AG04450 (cell line): Measurements from ENCODE around the gene TGM2. TPM values are rescaled to one million over a fixed set of nuclear protein-coding genes. Genes with fewer than 3 reads are reported as not detected.

Experiments used
- CTCF ChIA-PET: fragments of 300-600, 350-600 bp; formaldehyde crosslinking; extraction: SDS; loops from one replicate; lab custom pipeline; 2022; ENCODE audit warnings: antibody characterized with exemption, inconsistent platforms; lab: Charles Lee
- POLR2A ChIA-PET: fragments of 350-600 bp; formaldehyde crosslinking; extraction: SDS; loops from one replicate; lab custom pipeline; 2021; ENCODE audit warnings: antibody characterized with exemption, inconsistent platforms; lab: Yijun Ruan, JAX
- DNase-seq: peaks from one replicate; pipeline ENCODE4 v3.0.0-alpha.2; 2011; ENCODE audit warnings: low read depth, low spot score
- H3K27ac ChIP-seq: one replicate; pipeline ENCODE4 v1.5.1; 2012; ENCODE audit warnings: low read depth, low read length, control low read depth
- H3K27me3 ChIP-seq: one replicate; pipeline ENCODE4 v1.6.0; 2012; ENCODE audit warnings: low read length; ENCODE audit not compliant: control insufficient read depth, insufficient read depth
- H3K4me3 ChIP-seq: 2 replicates; pipeline ENCODE4 v1.5.1; 2011; ENCODE audit warnings: mild to moderate bottlenecking, low read depth, low read length, control low read depth
- H3K9me3 ChIP-seq: 2 replicates; pipeline ENCODE4 v1.5.1; 2012; ENCODE audit warnings: low read length; ENCODE audit not compliant: control insufficient read depth, insufficient read depth
- polyA plus RNA-seq: library from polyadenylated mRNA; depleted of rRNA; stranded (reverse); fragments of >200 nt; gene quantifications from 2 replicates; pipeline ENCODE4 v1.2.3, GENCODE V29; 2011
- TF ChIP-seq, protein P1 (sequence below): IDR thresholded peaks from 2 replicates; pipeline ENCODE4 v1.5.1; 2011; ENCODE audit warnings: low read depth, low read length, control low read depth, inconsistent platforms

The TGM2 gene
- polyA plus RNA-seq, 1 experiment = 326 TPM

- CTCF ChIA-PET = interaction anchor here (1.0 to 1.7 kb wide), 2 partner anchors 20 to 143 kb away, joined by 4 to 8 read pairs; no protein-coding TSS in a partner anchor
- H3K27ac ChIP-seq = no peak overlapping the region
- TF ChIP-seq, protein P1, sequence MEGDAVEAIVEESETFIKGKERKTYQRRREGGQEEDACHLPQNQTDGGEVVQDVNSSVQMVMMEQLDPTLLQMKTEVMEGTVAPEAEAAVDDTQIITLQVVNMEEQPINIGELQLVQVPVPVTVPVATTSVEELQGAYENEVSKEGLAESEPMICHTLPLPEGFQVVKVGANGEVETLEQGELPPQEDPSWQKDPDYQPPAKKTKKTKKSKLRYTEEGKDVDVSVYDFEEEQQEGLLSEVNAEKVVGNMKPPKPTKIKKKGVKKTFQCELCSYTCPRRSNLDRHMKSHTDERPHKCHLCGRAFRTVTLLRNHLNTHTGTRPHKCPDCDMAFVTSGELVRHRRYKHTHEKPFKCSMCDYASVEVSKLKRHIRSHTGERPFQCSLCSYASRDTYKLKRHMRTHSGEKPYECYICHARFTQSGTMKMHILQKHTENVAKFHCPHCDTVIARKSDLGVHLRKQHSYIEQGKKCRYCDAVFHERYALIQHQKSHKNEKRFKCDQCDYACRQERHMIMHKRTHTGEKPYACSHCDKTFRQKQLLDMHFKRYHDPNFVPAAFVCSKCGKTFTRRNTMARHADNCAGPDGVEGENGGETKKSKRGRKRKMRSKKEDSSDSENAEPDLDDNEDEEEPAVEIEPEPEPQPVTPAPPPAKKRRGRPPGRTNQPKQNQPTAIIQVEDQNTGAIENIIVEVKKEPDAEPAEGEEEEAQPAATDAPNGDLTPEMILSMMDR = no peak
- POLR2A ChIA-PET = interaction anchor here (1.3 kb wide), 1 partner anchor 17 kb away, joined by 4 read pairs; no protein-coding TSS in a partner anchor
- DNase-seq = no peak
- no peak overlapping the region for H3K4me3 ChIP-seq
- no peaks in the 10 kb centered on the region; the same call in 1 of the 2 replicates for H3K9me3 ChIP-seq
- H3K27me3 ChIP-seq = peaks cover 4% of the 10 kb centered on the region
Measured at GRCh38 chr20:38200646-38201045, 35.6 kb upstream of the TGM2 start.

- Histone ChIP-seq H3K27me3 (peaks cover 4% of the 10 kb centered on the region), H3K9me3 (no peaks in the 10 kb centered on the region; the same call in 1 of the 2 replicates), H3K4me3 (no peak overlapping the region), H3K27ac (peak overlapping the region; percentile 89)
- CTCF ChIA-PET = interaction anchor here (0.9 to 1.7 kb wide), 2 partner anchors 126 to 142 kb away, joined by 3 to 8 read pairs; no protein-coding TSS in a partner anchor
- DNase-seq = peak; percentile 61
- POLR2A ChIA-PET = interaction anchor here (1.1 kb wide), 1 partner anchor 18 kb away, joined by 3 read pairs; no protein-coding TSS in a partner anchor
- TF ChIP-seq, protein P1 = no peak
Measured at GRCh38 chr20:38199501-38200390, 34.7 kb upstream of the TGM2 start.

DNA sequence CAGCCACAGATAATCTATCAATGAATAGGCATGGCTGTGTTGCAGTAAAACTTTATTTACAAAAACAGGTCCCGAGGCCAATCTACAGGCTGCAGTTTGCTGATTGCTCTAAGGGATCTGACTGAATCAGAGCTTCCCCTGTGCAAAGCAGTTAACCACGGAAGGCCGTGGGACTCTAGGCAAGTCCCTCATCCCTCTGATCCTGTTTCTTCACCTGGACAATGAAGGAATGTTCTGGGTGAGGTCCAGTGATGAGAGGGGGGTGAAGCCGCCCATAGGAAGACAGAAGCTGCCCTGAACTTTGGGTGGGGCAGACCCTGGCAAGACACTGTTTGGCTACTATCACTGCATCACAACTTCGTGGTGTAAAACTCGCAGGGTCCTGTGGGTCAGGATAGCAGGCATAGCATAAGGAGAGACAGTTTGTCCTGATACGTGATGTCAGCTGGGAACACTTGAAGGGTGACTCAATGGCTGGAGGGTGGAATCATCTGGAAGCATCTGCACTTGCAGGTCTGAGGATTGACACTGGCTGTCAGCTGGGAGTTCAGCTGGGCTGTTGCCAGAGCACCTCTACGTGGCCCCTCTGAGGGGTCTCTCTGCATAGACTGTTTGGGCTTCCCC, 33.3 kb upstream of the TGM2 start:
- no peaks in the 10 kb centered on the region; the same call in 1 of the 2 replicates for H3K9me3 ChIP-seq

GRCh38 chr20:38197619-38198018, 32.5 kb upstream of the TGM2 start:
- CTCF ChIA-PET = interaction anchor here (1.1 to 2.3 kb wide), 2 partner anchors 11 to 23 kb away, joined by 4 to 9 read pairs; no protein-coding TSS in a partner anchor
- DNase-seq = no peak
- no peak overlapping the region for H3K27ac ChIP-seq
- POLR2A ChIA-PET = interaction anchor here (1.0 kb wide), 1 partner anchor 20 kb away, joined by 4 read pairs; no protein-coding TSS in a partner anchor
- no peaks in the 10 kb centered on the region; the same call in 1 of the 2 replicates for H3K9me3 ChIP-seq
- TF ChIP-seq, protein P1 = no peak
- no peak overlapping the region for H3K4me3 ChIP-seq
- no peaks in the 10 kb centered on the region for H3K27me3 ChIP-seq

More for the DNA sequence above, 33.3 kb upstream of the TGM2 start:
- TF ChIP-seq, protein P1 = no peak
- Histone ChIP-seq H3K4me3 (no peak overlapping the region), H3K27me3 (peaks cover under 1% of the 10 kb centered on the region), H3K27ac (peak overlapping the region; percentile 11)
- CTCF ChIA-PET = interaction anchor here (2.3 kb wide), 1 partner anchor 23 kb away, joined by 9 read pairs; no protein-coding TSS in a partner anchor
- no peak for DNase-seq
- POLR2A ChIA-PET = interaction anchor here (1.0 kb wide), 1 partner anchor 19 kb away, joined by 4 read pairs; no protein-coding TSS in a partner anchor
